ENCODE results near the gene FAM47C.

DNA sequence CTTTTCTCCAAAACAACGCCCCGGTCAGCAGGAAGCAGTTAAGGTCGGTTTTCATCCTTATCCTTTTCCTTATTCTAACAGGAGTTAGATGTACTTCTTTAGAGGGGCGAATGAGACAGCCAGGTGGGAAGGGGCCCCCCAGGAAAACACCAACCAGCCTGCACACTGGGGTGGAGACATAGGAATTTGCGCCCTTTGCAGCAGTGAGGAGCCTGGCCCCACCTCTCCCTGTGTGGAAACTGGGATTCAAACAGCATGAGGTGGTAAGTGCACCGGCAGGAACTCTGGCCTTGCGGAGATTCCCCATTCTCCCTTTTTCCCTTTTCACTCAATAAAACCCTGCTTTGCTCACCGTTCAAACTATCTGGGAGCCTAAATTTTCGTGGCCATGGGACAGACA, 8.0 kb upstream of the FAM47C start:
- no peak for TF ChIP-seq CTCF (IDR thresholded peaks at IDR 0.05)
- TF ChIP-seq POLR2A (IDR thresholded peaks at IDR 0.05) = no peak
